Kidney epithelial cell (primary cell): ENCODE measurements around the gene HDHD2. TPM values are rescaled to one million over a fixed set of nuclear protein-coding genes. Genes with fewer than 3 reads are reported as not detected.

Experiments
- DNase-seq: peaks from one replicate; pipeline ENCODE4 v3.0.0-alpha.2; 2010; ENCODE audit warnings: low read depth
- H3K27me3 ChIP-seq: 2 replicates; pipeline ENCODE4 v1.6.0; 2011; ENCODE audit warnings: low read length; ENCODE audit not compliant: control insufficient read depth, insufficient read depth
- H3K36me3 ChIP-seq: 2 replicates; pipeline ENCODE4 v1.5.1; 2011; ENCODE audit warnings: low read length; ENCODE audit not compliant: control insufficient read depth, insufficient read depth
- H3K4me3 ChIP-seq: 2 replicates; pipeline ENCODE4 v1.5.1; 2011; ENCODE audit warnings: low read depth, mild to moderate bottlenecking, control low read depth, low read length
- total RNA-seq: library from RNA; depleted of rRNA; stranded (reverse); fragments of >200 nt; gene quantifications from 2 replicates; pipeline ENCODE4 v1.2.3, GENCODE V29; 2015
- TF ChIP-seq, protein P1 (sequence below): IDR thresholded peaks from 2 replicates; pipeline ENCODE4 v1.5.1; 2011; ENCODE audit warnings: mild to moderate bottlenecking, moderate library complexity, low read length, control low read depth, inconsistent platforms; ENCODE audit not compliant: insufficient read depth, poor library complexity, severe bottlenecking

HDHD2 gene
- total RNA-seq, 1 donor from 2014 or later: 21.4 TPM

DNA sequence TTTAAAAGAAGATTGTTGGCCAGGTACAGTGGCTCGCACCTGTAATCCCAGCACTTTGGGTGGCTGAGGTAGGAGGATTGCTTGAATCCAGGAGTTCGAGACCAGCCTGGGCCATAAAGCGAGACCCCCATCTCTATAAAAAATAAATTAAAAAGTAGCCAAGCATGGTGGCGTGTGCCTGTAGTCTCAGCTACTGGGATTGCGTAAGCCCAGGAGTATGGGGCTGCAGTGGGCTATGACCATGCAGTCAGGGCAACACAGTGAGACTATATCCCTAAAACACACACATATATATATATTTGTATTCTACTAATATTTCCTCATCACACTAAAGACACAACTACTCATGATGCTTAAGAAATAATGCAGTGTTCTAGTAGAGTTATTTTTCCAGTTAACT lies 7.1 kb downstream of the HDHD2 start:
- Histone ChIP-seq H3K4me3 (no peak overlapping the region), H3K27me3 (no peaks in the 10 kb centered on the region), H3K36me3 (no peaks in the 10 kb centered on the region)
- no peak for DNase-seq
- TF ChIP-seq, protein P1, sequence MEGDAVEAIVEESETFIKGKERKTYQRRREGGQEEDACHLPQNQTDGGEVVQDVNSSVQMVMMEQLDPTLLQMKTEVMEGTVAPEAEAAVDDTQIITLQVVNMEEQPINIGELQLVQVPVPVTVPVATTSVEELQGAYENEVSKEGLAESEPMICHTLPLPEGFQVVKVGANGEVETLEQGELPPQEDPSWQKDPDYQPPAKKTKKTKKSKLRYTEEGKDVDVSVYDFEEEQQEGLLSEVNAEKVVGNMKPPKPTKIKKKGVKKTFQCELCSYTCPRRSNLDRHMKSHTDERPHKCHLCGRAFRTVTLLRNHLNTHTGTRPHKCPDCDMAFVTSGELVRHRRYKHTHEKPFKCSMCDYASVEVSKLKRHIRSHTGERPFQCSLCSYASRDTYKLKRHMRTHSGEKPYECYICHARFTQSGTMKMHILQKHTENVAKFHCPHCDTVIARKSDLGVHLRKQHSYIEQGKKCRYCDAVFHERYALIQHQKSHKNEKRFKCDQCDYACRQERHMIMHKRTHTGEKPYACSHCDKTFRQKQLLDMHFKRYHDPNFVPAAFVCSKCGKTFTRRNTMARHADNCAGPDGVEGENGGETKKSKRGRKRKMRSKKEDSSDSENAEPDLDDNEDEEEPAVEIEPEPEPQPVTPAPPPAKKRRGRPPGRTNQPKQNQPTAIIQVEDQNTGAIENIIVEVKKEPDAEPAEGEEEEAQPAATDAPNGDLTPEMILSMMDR: no peak

DNA sequence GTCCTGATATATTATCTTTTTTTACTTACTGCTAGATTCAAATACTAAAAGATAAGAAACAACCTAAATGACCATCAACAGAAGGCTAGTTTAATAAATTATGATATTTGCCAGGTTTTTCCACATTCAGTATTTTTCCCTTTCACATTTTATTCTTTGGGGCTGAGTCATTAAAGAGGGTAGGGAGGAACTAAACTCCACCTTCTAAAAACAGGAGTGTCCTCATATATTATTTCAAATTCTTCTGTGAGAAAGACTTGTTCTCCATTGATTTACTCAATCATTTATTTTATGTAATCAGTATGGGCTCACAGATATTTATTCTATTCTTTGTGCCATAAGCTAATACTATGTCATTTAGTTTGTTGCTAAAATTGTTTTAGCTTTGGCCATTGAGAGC lies 9.0 kb downstream of the HDHD2 start:
- TF ChIP-seq, protein P1: no peak
- Histone ChIP-seq H3K4me3 (no peak overlapping the region), H3K27me3 (no peaks in the 10 kb centered on the region), H3K36me3 (no peaks in the 10 kb centered on the region)
- DNase-seq: no peak

DNA sequence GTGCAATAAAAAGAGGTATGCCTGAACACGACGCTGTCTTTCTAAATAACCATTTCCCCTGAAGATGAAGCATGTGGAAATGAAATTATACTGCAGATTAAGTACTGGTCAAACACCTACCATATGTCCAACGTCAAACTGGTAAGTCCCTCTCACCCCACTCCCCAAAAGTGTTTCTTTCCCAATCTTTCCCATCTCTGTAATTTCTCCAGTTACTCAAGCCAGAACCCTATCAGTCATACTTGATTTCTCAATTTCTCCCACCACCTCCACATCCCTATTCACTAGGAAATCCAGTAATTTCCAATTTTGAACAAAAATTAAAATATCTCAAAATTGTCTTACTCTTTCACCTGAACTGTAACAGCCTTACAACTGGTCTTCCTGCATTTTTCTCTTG lies 29.2 kb downstream of the HDHD2 start:
- Histone ChIP-seq H3K4me3 (no peak overlapping the region), H3K27me3 (no peaks in the 10 kb centered on the region), H3K36me3 (no peaks in the 10 kb centered on the region)
- TF ChIP-seq, protein P1: no peak
- DNase-seq: no peak

DNA sequence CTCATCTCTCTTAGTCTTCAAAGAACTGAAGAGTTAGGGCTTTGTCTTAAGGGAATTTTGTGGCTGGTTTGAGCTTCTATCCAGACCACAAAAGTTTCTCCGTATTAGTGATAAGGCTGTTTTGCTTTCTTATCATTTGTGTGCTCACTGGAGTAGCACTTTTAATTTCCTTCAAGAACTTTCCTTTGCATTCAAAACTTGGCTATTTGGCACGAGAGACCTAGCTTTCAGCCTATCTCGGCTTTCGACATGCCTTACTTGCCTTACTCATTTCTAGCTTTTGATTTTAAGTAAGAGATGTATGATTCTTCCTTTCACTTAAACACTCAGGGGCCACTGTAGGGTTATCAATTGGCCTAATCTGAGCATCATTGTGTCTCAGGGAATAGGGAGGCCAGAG lies 29.9 kb downstream of the HDHD2 start:
- Histone ChIP-seq H3K27me3 (no peaks in the 10 kb centered on the region), H3K4me3 (no peak overlapping the region), H3K36me3 (no peaks in the 10 kb centered on the region)
- TF ChIP-seq, protein P1: no peak
- DNase-seq: no peak

DNA sequence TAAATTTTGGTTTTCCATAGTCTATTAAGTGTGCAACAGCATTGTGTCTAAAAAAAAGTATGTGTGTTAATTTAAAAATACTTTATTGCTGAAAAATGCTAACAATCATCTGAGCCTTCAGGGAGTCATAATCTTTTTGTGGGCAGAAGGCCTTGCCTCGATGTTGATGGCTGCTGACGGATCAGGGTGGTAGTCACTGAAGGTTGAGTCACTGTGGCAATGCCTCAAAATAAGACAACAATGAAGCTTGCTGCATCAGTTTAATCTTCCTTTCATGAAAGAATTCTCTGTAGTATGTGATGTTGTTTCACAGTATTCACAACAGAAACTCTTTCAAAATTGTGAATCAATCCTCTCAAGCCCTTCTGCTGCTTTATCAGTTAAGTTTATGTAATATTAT lies 31.3 kb downstream of the HDHD2 start:
- no peak for DNase-seq
- TF ChIP-seq, protein P1: no peak
- H3K27me3 ChIP-seq: no peaks in the 10 kb centered on the region
- no peaks in the 10 kb centered on the region for H3K36me3 ChIP-seq
- H3K4me3 ChIP-seq: no peak overlapping the region

DNA sequence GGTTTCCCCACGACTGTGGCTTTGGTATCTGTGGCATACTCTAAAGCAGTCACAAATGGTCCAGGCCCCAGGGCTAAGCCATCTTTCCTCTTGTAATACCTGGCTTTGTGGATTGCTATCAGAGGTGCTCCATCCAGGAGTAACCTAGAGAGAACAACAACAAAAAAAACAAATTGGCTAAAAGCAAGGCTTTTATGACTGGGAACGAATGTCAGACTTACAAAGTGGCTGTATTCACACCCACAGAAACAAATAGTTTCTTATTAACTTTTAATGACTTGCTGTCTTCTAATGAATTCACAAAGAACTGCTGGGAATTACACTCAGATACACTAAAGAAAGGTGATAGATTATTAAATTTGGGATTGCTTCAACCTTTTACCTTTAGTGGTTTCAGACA lies 35.1 kb downstream of the HDHD2 start:
- H3K27me3 ChIP-seq: no peaks in the 10 kb centered on the region
- DNase-seq: no peak
- TF ChIP-seq, protein P1: no peak
- H3K36me3 ChIP-seq: no peaks in the 10 kb centered on the region
- H3K4me3 ChIP-seq: no peak overlapping the region
